Measurements from ENCODE around the gene ADAM21.
"Not testable (repeated sequence)": the region's sequence is repeated elsewhere in the genome, so short reads cannot be mapped to it uniquely, and the experiment has no call there.

ADAM21 gene

GRCh38 chr14:70451874-70452273, at the start of gene ADAM21:
ADAM21 (plus strand) TSS chr14:70452174; CDS start chr14:70457500, 5,326 bp downstream.
- DNase-seq, result no peak

GRCh38 chr14:70403335-70403734, 48.6 kb upstream of the ADAM21 start:
- DNase-seq, result not testable (repeated sequence)

GRCh38 chr14:70406216-70406615, 45.8 kb upstream of the ADAM21 start:
- DNase-seq, result not testable (repeated sequence)

GRCh38 chr14:70407621-70408020, 44.4 kb upstream of the ADAM21 start:
- no peak for DNase-seq

GRCh38 chr14:70415788-70416187, 36.2 kb upstream of the ADAM21 start:
- no peak for DNase-seq

- DNase-seq, result no peak
These were observed 35.6 kb upstream of the ADAM21 start for GRCh38 chr14:70416338-70416724.

GRCh38 chr14:70416725-70417349, 35.1 kb upstream of the ADAM21 start, which contains the start of gene SYNJ2BP:
SYNJ2BP (minus strand) TSS chr14:70417090; CDS start chr14:70416963, 127 bp downstream.
- DNase-seq, result peak; percentile 79

GRCh38 chr14:70419270-70419931, 32.6 kb upstream of the ADAM21 start:
- DNase-seq, result not testable (repeated sequence)

- no peak for DNase-seq
These were observed 29.4 kb upstream of the ADAM21 start for GRCh38 chr14:70422538-70422937.

- DNase-seq, result no peak
These were observed 26.6 kb upstream of the ADAM21 start for GRCh38 chr14:70425354-70425753.

GRCh38 chr14:70426555-70426954, 25.4 kb upstream of the ADAM21 start:
- not testable (repeated sequence) for DNase-seq

GRCh38 chr14:70436867-70437266, 15.1 kb upstream of the ADAM21 start:
- no peak for DNase-seq

- no peak for DNase-seq
These were observed 10.3 kb upstream of the ADAM21 start for GRCh38 chr14:70441641-70442040.

- DNase-seq, result no peak
These were observed 9.2 kb upstream of the ADAM21 start for GRCh38 chr14:70442750-70443149.

GRCh38 chr14:70448633-70449340, 3.2 kb upstream of the ADAM21 start:
- DNase-seq, result no peak

GRCh38 chr14:70454731-70455130, 2.8 kb downstream of the ADAM21 start:
- no peak for DNase-seq

GRCh38 chr14:70468731-70469130, 16.8 kb downstream of the ADAM21 start:
- no peak for DNase-seq

GRCh38 chr14:70470863-70471563, 19.0 kb downstream of the ADAM21 start:
- not testable (repeated sequence) for DNase-seq

GRCh38 chr14:70472253-70473159, 20.5 kb downstream of the ADAM21 start:
- DNase-seq, result no peak

- DNase-seq, result no peak
These were observed 21.9 kb downstream of the ADAM21 start for GRCh38 chr14:70473825-70474224.

- DNase-seq, result not testable (repeated sequence)
These were observed 23.5 kb downstream of the ADAM21 start for GRCh38 chr14:70475459-70475858.

All from NCI-H1092 treated with DMSO at 0.1 percent for 48 hours (cell line).